B cell (primary cell): ENCODE data around the gene LSMEM2.

Experiments used
- EZH2 ChIP-seq: IDR thresholded peaks from 2 replicates; pipeline ENCODE4 v1.6.1; 2012; ENCODE audit warnings: borderline replicate concordance, low read depth, mild to moderate bottlenecking, moderate library complexity, low read length; ENCODE audit not compliant: insufficient read depth, poor library complexity, severe bottlenecking
- TF ChIP-seq, protein P1 (sequence below): fragments of 200-600 bp; IDR thresholded peaks from one replicate; pipeline ENCODE4 v1.8.0; 2022; ENCODE audit warnings: antibody characterized with exemption, mild to moderate bottlenecking

DNA sequence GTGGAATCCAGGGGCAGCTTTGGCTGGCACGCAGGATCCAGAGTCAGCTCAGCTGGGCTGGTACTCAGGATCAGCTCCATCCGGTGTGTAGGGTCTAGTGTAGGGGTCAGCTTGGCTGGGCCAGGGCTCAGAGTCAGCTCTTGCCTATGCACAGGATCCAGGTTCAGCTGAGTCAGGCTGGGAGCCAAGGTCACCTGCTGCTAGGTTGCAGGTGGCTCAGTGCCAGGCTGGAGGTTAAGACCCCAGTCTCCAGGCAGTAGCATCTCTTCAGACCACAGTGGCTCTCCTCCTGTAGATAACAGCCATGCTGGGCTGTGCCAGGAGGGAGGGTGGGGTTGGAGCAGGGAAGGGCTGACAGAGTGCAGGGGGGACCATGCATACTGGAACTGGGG, 18.5 kb downstream of the LSMEM2 start:
- TF ChIP-seq, protein P1, sequence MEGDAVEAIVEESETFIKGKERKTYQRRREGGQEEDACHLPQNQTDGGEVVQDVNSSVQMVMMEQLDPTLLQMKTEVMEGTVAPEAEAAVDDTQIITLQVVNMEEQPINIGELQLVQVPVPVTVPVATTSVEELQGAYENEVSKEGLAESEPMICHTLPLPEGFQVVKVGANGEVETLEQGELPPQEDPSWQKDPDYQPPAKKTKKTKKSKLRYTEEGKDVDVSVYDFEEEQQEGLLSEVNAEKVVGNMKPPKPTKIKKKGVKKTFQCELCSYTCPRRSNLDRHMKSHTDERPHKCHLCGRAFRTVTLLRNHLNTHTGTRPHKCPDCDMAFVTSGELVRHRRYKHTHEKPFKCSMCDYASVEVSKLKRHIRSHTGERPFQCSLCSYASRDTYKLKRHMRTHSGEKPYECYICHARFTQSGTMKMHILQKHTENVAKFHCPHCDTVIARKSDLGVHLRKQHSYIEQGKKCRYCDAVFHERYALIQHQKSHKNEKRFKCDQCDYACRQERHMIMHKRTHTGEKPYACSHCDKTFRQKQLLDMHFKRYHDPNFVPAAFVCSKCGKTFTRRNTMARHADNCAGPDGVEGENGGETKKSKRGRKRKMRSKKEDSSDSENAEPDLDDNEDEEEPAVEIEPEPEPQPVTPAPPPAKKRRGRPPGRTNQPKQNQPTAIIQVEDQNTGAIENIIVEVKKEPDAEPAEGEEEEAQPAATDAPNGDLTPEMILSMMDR: no peak
- TF ChIP-seq EZH2: no peak
